HepG2 (cell line): ENCODE data around the gene NCBP2. TPM values are rescaled to one million over a fixed set of nuclear protein-coding genes. Genes with fewer than 3 reads are reported as not detected.
A peak's percentile ranks its signal among the peaks of the same experiment; 100 is the strongest.

Experiments used
- ATF7 ChIP-seq, 2 experiments: fragments of 450-650 bp in 1 of 2; sonication (generic) in 1 of 2; formaldehyde crosslinking in 1 of 2; IDR thresholded peaks; 2 replicates each; pipeline versions ENCODE4 v1.4.0 to v1.6.1; 2016 to 2020; ENCODE audit warnings: antibody characterized with exemption in 1 of 2, mild to moderate bottlenecking in 1 of 2, missing genetic modification reagents in 1 of 2
- ERF ChIP-seq: IDR thresholded peaks from 2 replicates; pipeline ENCODE4 v1.6.1; 2018; ENCODE audit warnings: missing biosample characterization, missing genetic modification reagents
- ETV6 ChIP-seq: sonication (generic); formaldehyde crosslinking; conservative IDR thresholded peaks from 2 replicates; pipeline ENCODE4 v1.4.0; 2020; ENCODE audit warnings: missing genetic modification reagents
- FOXA1 ChIP-seq, 2 experiments: fragments of 450-650 bp in 1 of 2; sonication (generic) in 1 of 2; formaldehyde crosslinking in 1 of 2; IDR thresholded peaks; 2 replicates each; pipeline versions ENCODE4 v1.4.0 to v1.6.1; 2016 to 2020; ENCODE audit warnings: missing genetic modification reagents in 1 of 2
- HHEX ChIP-seq: IDR thresholded peaks from 2 replicates; pipeline ENCODE4 v1.6.1; 2016; ENCODE audit warnings: control low read depth
- HNF1B ChIP-seq: sonication (generic); formaldehyde crosslinking; IDR thresholded peaks from 2 replicates; pipeline ENCODE4 v1.5.1; 2020; ENCODE audit warnings: mild to moderate bottlenecking, moderate library complexity, missing genetic modification reagents
- IKZF1 ChIP-seq: fragments of 450-650 bp; IDR thresholded peaks from 2 replicates; pipeline ENCODE4 v1.7.1; 2016
- JUN ChIP-seq: sonication (generic); formaldehyde crosslinking; IDR thresholded peaks from 2 replicates; pipeline ENCODE4 v1.4.0; 2020; ENCODE audit warnings: mild to moderate bottlenecking, missing genetic modification reagents
- MED8 ChIP-seq: sonication (generic); formaldehyde crosslinking; IDR thresholded peaks from 2 replicates; pipeline ENCODE4 v1.8.1; 2023; ENCODE audit warnings: mild to moderate bottlenecking, missing genetic modification reagents; ENCODE audit not compliant: insufficient replicate concordance
- MTA3 ChIP-seq: sonication (generic); formaldehyde crosslinking; IDR thresholded peaks from 2 replicates; pipeline ENCODE4 v1.4.0; 2020; ENCODE audit warnings: missing genetic modification reagents
- NKX3-1 ChIP-seq: sonication (generic); formaldehyde crosslinking; IDR thresholded peaks from 2 replicates; pipeline ENCODE4 v1.5.0; 2020; ENCODE audit warnings: missing genetic modification reagents
- POLR2AphosphoS5 ChIP-seq: IDR thresholded peaks from 2 replicates; pipeline ENCODE4 v1.6.1; 2012; ENCODE audit warnings: low read depth, low read length
- REL ChIP-seq: sonication (generic); formaldehyde crosslinking; conservative IDR thresholded peaks from 2 replicates; pipeline ENCODE4 v1.8.0; 2022; ENCODE audit warnings: mild to moderate bottlenecking, missing genetic modification reagents, moderate library complexity
- RFX1 ChIP-seq: fragments of 450-650 bp; IDR thresholded peaks from 2 replicates; pipeline ENCODE4 v1.6.1; 2017
- RNF219 ChIP-seq: sonication (generic); formaldehyde crosslinking; IDR thresholded peaks from 2 replicates; pipeline ENCODE4 v1.5.0; 2020; ENCODE audit warnings: mild to moderate bottlenecking, missing genetic modification reagents
- SAFB2 ChIP-seq: sonication (generic); formaldehyde crosslinking; IDR thresholded peaks from 2 replicates; pipeline ENCODE4 v1.5.1; 2020; ENCODE audit warnings: missing genetic modification reagents, low read depth, mild to moderate bottlenecking, borderline replicate concordance
- SCMH1 ChIP-seq: sonication (generic); formaldehyde crosslinking; IDR thresholded peaks from 2 replicates; pipeline ENCODE4 v1.9.0; 2021; ENCODE audit warnings: missing genetic modification reagents, mild to moderate bottlenecking, borderline replicate concordance
- ZBTB14 ChIP-seq: sonication (generic); formaldehyde crosslinking; IDR thresholded peaks from 2 replicates; pipeline ENCODE4 v1.4.0; 2020; ENCODE audit warnings: missing genetic modification reagents
- ZNF225 ChIP-seq: sonication (generic); formaldehyde crosslinking; IDR thresholded peaks from 2 replicates; pipeline ENCODE4 v1.4.0; 2020; ENCODE audit warnings: mild to moderate bottlenecking, missing genetic modification reagents
- ZNF280B ChIP-seq: sonication (generic); formaldehyde crosslinking; IDR thresholded peaks from 2 replicates; pipeline ENCODE4 v1.5.0; 2020; ENCODE audit warnings: missing genetic modification reagents, mild to moderate bottlenecking, borderline replicate concordance
- ZNF44 ChIP-seq: sonication (generic); formaldehyde crosslinking; IDR thresholded peaks from 2 replicates; pipeline ENCODE4 v1.5.1; 2020; ENCODE audit warnings: mild to moderate bottlenecking, missing genetic modification reagents
- ZNF510 ChIP-seq: sonication (generic); formaldehyde crosslinking; IDR thresholded peaks from 2 replicates; pipeline ENCODE4 v1.4.0; 2020; ENCODE audit warnings: low read depth, mild to moderate bottlenecking, missing genetic modification reagents
- ZNF547 ChIP-seq: sonication (generic); formaldehyde crosslinking; IDR thresholded peaks from 2 replicates; pipeline ENCODE4 v1.5.1; 2020; ENCODE audit warnings: mild to moderate bottlenecking, missing genetic modification reagents
- ZNF629 ChIP-seq: sonication (generic); formaldehyde crosslinking; conservative IDR thresholded peaks from 2 replicates; pipeline ENCODE4 v1.5.0; 2020; ENCODE audit warnings: missing genetic modification reagents
- polyA plus RNA-seq, 8 experiments: library from polyadenylated mRNA; depleted of rRNA in 3 of 8; stranded (reverse) in 7 of 8; unstranded in 1 of 8; fragments of >200 nt; fragmentation: Illumina TruSeq in 4 of 8; extraction: Trizol in 4 of 8; gene quantifications; 2 replicates each; pipeline versions ENCODE4 v1.2.1 to v1.2.3, GENCODE V29; 2011 to 2016; ENCODE audit warnings: low read depth in 4 of 8, missing spikeins in 1 of 8, mixed read lengths in 1 of 8; ENCODE audit not compliant: insufficient read depth in 1 of 8
- total RNA-seq, 5 experiments: library from RNA; depleted of rRNA; stranded (reverse); fragments of >200 nt; fragmentation: Illumina TruSeq; extraction: Trizol; gene quantifications; 2 replicates each; pipeline ENCODE4 v1.2.3, GENCODE V29; 2016; ENCODE audit warnings: low read depth in 1 of 5

NCBP2 gene
- total and polyA plus RNA-seq, 2 of the 13 experiments (the other 11 are each of a cell fraction or from before 2014, with no cell fraction given), result 58.7 to 95.5 TPM

GRCh38 chr3:196942226-196942914 lies at the start of gene NCBP2 (continued):
- TF ChIP-seq ZNF280B (CRISPR knock-in tag), result peak; percentile 78; the same call in 1 of the 2 replicates
- TF ChIP-seq ETV6 (CRISPR knock-in tag), result peak; percentile 69
- TF ChIP-seq RFX1, result no peak
- TF ChIP-seq ZNF225, result peak; percentile 14; the same call in 1 of the 2 replicates
- TF ChIP-seq FOXA1 (IDR thresholded peaks at IDR 0.05), result no peak
- TF ChIP-seq FOXA1 (CRISPR knock-in tag; IDR thresholded peaks at IDR 0.05), result 0 out of 2 replicates have a peak, but pooled peaks have one; percentile 20
- peak; percentile 54; the same call in 1 of the 2 replicates for TF ChIP-seq ZBTB14
- peak; percentile 94 for TF ChIP-seq ZNF547 (CRISPR knock-in tag)
- TF ChIP-seq MTA3 (CRISPR knock-in tag), result no peak
- TF ChIP-seq RNF219 (CRISPR knock-in tag), result no peak
- TF ChIP-seq SAFB2 (CRISPR knock-in tag), result peak; percentile 87; the same call in 1 of the 2 replicates
- TF ChIP-seq NKX3-1 (CRISPR knock-in tag), result no peak; the same call in 1 of the 2 replicates
- TF ChIP-seq JUN (CRISPR knock-in tag), result 0 out of 2 replicates have a peak, but pooled peaks have one; percentile 58
- no peak for TF ChIP-seq ZNF629
- peak; percentile 95 for TF ChIP-seq HNF1B (CRISPR knock-in tag)
- no peak for TF ChIP-seq HHEX (CRISPR knock-in tag)
- 0 out of 2 replicates have a peak, but pooled peaks have one; percentile 12 for TF ChIP-seq ZNF44
- TF ChIP-seq ERF (CRISPR knock-in tag), result peak; percentile 97
- no peak; the same call in 1 of the 2 replicates for TF ChIP-seq ATF7 (IDR thresholded peaks at IDR 0.05)
- peak; percentile 60; the same call in 1 of the 2 replicates for TF ChIP-seq ATF7 (CRISPR knock-in tag; IDR thresholded peaks at IDR 0.05)
- 0 out of 2 replicates have a peak, but pooled peaks have one; percentile 58 for TF ChIP-seq ZNF510 (CRISPR knock-in tag)
- TF ChIP-seq MED8 (CRISPR knock-in tag), result peak; percentile 93
- no peak for TF ChIP-seq SCMH1
- TF ChIP-seq REL, result peak; percentile 79; the same call in 1 of the 2 replicates
- TF ChIP-seq IKZF1, result no peak
- TF ChIP-seq POLR2AphosphoS5, result peak; percentile 86
